T-helper 22 cell (primary cell): ENCODE measurements around the gene TPP1.

Experiments
- DNase-seq: peaks from one replicate; pipeline ENCODE4 v3.0.0-alpha.2; 2020; ENCODE audit warnings: low read depth

Gene TPP1

GRCh38 chr11:6611092-6611962 is 7.9 kb downstream of the TPP1 start:
- DNase-seq = peak; percentile 16

- DNase-seq = no peak
Observed at GRCh38 chr11:6610591-6610990, 8.6 kb downstream of the TPP1 start.

- DNase-seq = no peak
Observed at GRCh38 chr11:6609502-6610015, 9.7 kb downstream of the TPP1 start.

GRCh38 chr11:6608726-6609501 is 10.3 kb downstream of the TPP1 start:
- DNase-seq = no peak

- no peak for DNase-seq
Observed at GRCh38 chr11:6608011-6608410, 11.2 kb downstream of the TPP1 start.

- no peak for DNase-seq
Observed at GRCh38 chr11:6607190-6607795, 11.9 kb downstream of the TPP1 start.

GRCh38 chr11:6606471-6607189 is 12.6 kb downstream of the TPP1 start:
- DNase-seq = peak; percentile 37

GRCh38 chr11:6604790-6605189 is 14.4 kb downstream of the TPP1 start:
- DNase-seq = no peak

GRCh38 chr11:6604081-6604626 is 15.1 kb downstream of the TPP1 start:
- peak; percentile 29 for DNase-seq

- peak; percentile 76 for DNase-seq
Observed at GRCh38 chr11:6603287-6604080, 15.7 kb downstream of the TPP1 start, which contains the start of the genes ILK and RRP8. Gene ILK (plus strand): TSS chr11:6603774. CDS start chr11:6604272, 498 bp downstream. Gene RRP8 (minus strand): TSS chr11:6603616. CDS start chr11:6603502, 114 bp downstream.

- no peak for DNase-seq
Observed at GRCh38 chr11:6602096-6602940, 16.9 kb downstream of the TPP1 start.

GRCh38 chr11:6601041-6601461 is 18.2 kb downstream of the TPP1 start:
- no peak for DNase-seq

- no peak for DNase-seq
Observed at GRCh38 chr11:6599881-6600390, 19.3 kb downstream of the TPP1 start.

GRCh38 chr11:6599449-6599848 is 19.8 kb downstream of the TPP1 start:
- DNase-seq = no peak

- no peak for DNase-seq
Observed at GRCh38 chr11:6598555-6598954, 20.7 kb downstream of the TPP1 start.

GRCh38 chr11:6596239-6596877 is 22.9 kb downstream of the TPP1 start:
- DNase-seq = no peak

GRCh38 chr11:6594142-6594768 is 25.0 kb downstream of the TPP1 start:
- DNase-seq = no peak

- DNase-seq = no peak
Observed at GRCh38 chr11:6588018-6588417, 31.2 kb downstream of the TPP1 start.
